T-cell (primary cell): ENCODE data around the gene GLUL. TPM values are rescaled to one million over a fixed set of nuclear protein-coding genes. Genes with fewer than 3 reads are reported as not detected.
"Not testable (repeated sequence)": the region's sequence is repeated elsewhere in the genome, so short reads cannot be mapped to it uniquely, and the experiment has no call there.

Source experiments
- ATAC-seq, 4 experiments: fragments of 200-7000 bp in 3 of 4; fragments of 150-1000 bp in 1 of 4; cut with Tn5 transposase; replicated peaks in 1 of 4; 1 replicate in 3 of 4; 2 replicates in 1 of 4; pipeline ENCODE4 v1.10.0; 2021; ENCODE audit warnings: moderate library complexity in 3 of 4, mild to moderate bottlenecking in 2 of 4, moderate number of reproducible peaks in 1 of 4
- CTCF ChIA-PET, 2 donors: fragments of 300-600 bp; sonication (Branson Sonifier 250); formaldehyde crosslinking; loops; one replicate each; lab custom pipeline; 2022; ENCODE audit warnings: antibody characterized with exemption in 2 of 2; lab: Charles Lee
- POLR2A ChIA-PET, 2 donors: fragments of 300-600 bp; sonication (Branson Sonifier 250); formaldehyde crosslinking; loops; one replicate each; lab custom pipeline; 2022; ENCODE audit warnings: antibody characterized with exemption in 2 of 2; lab: Charles Lee
- DNase-seq, 35 experiments: peaks; one replicate each; pipeline versions ENCODE4 v3.0.0 to v3.0.0-alpha.2; 2013 to 2023
- H3K27ac ChIP-seq: one replicate; pipeline ENCODE4 v1.5.1; 2013; ENCODE audit warnings: low read length
- H3K27me3 ChIP-seq, 2 experiments: replicated peaks in 1 of 2; 1 replicate in 1 of 2; 2 replicates in 1 of 2; pipeline versions ENCODE4 v1.6.1 to v1.7.0; 2013; ENCODE audit warnings: low read length in 1 of 2, mixed read lengths in 1 of 2; ENCODE audit not compliant: control insufficient read depth in 2 of 2, insufficient read depth in 2 of 2; ENCODE audit errors: extremely low read depth in 1 of 2
- H3K36me3 ChIP-seq, 2 donors: 1 replicate in 1 of 2; 2 replicates in 1 of 2; pipeline versions ENCODE4 v1.6.1 to v1.7.0; 2013; ENCODE audit warnings: low read length in 1 of 2; ENCODE audit not compliant: control insufficient read depth in 2 of 2, insufficient read depth in 1 of 2; ENCODE audit errors: extremely low read depth in 1 of 2
- H3K4me1 ChIP-seq, 2 experiments: 1 replicate in 1 of 2; 2 replicates in 1 of 2; pipeline versions ENCODE4 v1.6.1 to v1.7.0; 2013; ENCODE audit warnings: low read length in 2 of 2, mixed read lengths in 1 of 2; ENCODE audit not compliant: insufficient read depth in 2 of 2, control insufficient read depth in 1 of 2; ENCODE audit errors: extremely low read depth in 1 of 2
- H3K4me3 ChIP-seq, 2 donors: 1 replicate in 1 of 2; 2 replicates in 1 of 2; pipeline versions ENCODE4 v1.5.1 to v1.7.0; 2013; ENCODE audit warnings: mild to moderate bottlenecking in 2 of 2, low read length in 1 of 2, moderate library complexity in 1 of 2; ENCODE audit not compliant: control insufficient read depth in 1 of 2; ENCODE audit errors: extremely low read depth in 1 of 2
- H3K9me3 ChIP-seq: 2 replicates; pipeline ENCODE4 v1.7.0; 2013
- H3K27ac Mint-ChIP-seq, 2 donors: one replicate each; pipeline ENCODE4 v1.8.0; 2020 to 2021; ENCODE audit warnings: mild to moderate bottlenecking in 2 of 2, mixed read lengths in 2 of 2
- H3K27me3 Mint-ChIP-seq, 2 donors: one replicate each; pipeline ENCODE4 v1.8.0; 2021 to 2022; ENCODE audit warnings: mixed read lengths in 2 of 2
- H3K36me3 Mint-ChIP-seq: one replicate; pipeline ENCODE4 v1.8.0; 2021; ENCODE audit warnings: mixed read lengths
- H3K4me1 Mint-ChIP-seq, 3 donors: one replicate each; pipeline ENCODE4 v1.8.0; 2020 to 2022; ENCODE audit warnings: mixed read lengths in 3 of 3, mild to moderate bottlenecking in 1 of 3
- H3K4me3 Mint-ChIP-seq, 3 donors: one replicate each; pipeline ENCODE4 v1.8.0; 2020 to 2022; ENCODE audit warnings: mild to moderate bottlenecking in 3 of 3, mixed read lengths in 3 of 3, moderate library complexity in 3 of 3
- H3K9me3 Mint-ChIP-seq, 3 donors: one replicate each; pipeline ENCODE4 v1.8.0; 2020 to 2022; ENCODE audit warnings: mixed read lengths in 3 of 3
- WGBS: methylation state at CpG from one replicate; pipeline ENCODE4 v1.1.5; 2013; ENCODE audit warnings: missing lambda C conversion rate; ENCODE audit not compliant: insufficient coverage; 5-methylcytosine and 5-hydroxymethylcytosine counted together
- total RNA-seq, 35 experiments: library from RNA in 6 of 35; stranded (reverse) in 6 of 35; fragments of 120-200 nt in 1 of 35; gene quantifications; one replicate each; pipeline versions ENCODE4 v1.2.1 to v1.2.4 and lab custom pipeline; 2013 to 2026

GLUL gene
- total RNA-seq, 5 donors from 2014 or later (not counting 1 experiment from before 2014, with no cell fraction given): 49.1 to 88.7 (median 70.3) TPM

DNA sequence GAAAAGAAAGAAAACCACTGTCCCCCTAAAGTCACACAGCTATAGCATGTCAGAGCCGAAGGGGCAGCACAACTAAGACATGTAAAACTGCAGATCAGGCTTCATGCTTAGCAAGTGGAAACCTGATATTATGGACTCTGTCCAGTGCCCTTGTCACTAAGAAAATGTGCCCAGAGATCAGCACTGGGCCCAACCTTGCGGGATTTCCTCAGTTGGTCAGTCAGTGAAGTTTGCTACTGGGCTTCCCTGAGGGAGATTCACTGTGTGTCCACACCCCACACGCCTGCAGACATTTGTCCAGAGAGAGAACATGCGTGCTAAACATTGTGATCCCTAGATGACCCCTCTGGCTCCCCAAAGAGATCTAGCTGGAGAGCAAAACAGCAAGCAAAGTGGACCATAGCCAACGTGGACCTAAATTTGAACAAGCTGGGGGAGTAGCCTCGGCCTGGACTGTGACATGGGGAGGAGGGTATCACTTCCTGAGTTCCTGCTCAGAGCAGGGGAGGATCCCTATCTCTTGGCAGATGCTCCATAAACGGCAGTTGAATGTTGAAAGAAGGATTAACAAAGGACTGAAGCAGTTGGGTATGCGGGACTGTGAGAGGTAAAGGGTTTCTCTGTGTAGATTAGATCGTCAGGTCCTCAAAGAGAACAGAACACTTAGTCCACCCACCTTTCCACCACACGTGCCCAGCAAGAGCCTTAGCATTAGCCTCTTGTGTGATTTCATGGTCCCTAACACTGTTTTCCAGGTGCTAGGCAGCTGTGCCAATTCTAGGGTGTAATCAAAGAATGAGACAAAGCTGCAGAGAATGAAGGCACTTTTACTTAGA lies 53.6 kb downstream of the GLUL start:
- no peak overlapping the region for H3K27ac ChIP-seq
- DNase-seq (no peak), ATAC-seq (no peak)
- H3K4me3 ChIP-seq: no peak overlapping the region
- no peak overlapping the region for H3K27ac Mint-ChIP-seq
- no peaks in the 10 kb centered on the region for H3K36me3 ChIP-seq
- no peak overlapping the region for H3K4me3 Mint-ChIP-seq
- no peaks in the 10 kb centered on the region for H3K4me1 ChIP-seq
- 79% methylated on average over 6 of the region's 10 CpGs for WGBS
- no peaks in the 10 kb centered on the region for H3K27me3 ChIP-seq
- peaks cover 0 to 6% (median 0%) of the 10 kb centered on the region in 3 donors for H3K4me1 Mint-ChIP-seq
- no peaks in the 10 kb centered on the region for H3K36me3 Mint-ChIP-seq
- ChIA-PET POLR2A (no interaction called here), CTCF (interaction anchor here in 1 of 2 donors (0.6 kb wide), 2 partner anchors 22 to 531 kb away, joined by 4 to 8 read pairs; no protein-coding TSS in a partner anchor)
- H3K9me3 ChIP-seq: no peaks in the 10 kb centered on the region
- peaks cover 2 to 3% of the 10 kb centered on the region in 2 donors for H3K27me3 Mint-ChIP-seq
- no peaks in the 10 kb centered on the region for H3K9me3 Mint-ChIP-seq

DNA sequence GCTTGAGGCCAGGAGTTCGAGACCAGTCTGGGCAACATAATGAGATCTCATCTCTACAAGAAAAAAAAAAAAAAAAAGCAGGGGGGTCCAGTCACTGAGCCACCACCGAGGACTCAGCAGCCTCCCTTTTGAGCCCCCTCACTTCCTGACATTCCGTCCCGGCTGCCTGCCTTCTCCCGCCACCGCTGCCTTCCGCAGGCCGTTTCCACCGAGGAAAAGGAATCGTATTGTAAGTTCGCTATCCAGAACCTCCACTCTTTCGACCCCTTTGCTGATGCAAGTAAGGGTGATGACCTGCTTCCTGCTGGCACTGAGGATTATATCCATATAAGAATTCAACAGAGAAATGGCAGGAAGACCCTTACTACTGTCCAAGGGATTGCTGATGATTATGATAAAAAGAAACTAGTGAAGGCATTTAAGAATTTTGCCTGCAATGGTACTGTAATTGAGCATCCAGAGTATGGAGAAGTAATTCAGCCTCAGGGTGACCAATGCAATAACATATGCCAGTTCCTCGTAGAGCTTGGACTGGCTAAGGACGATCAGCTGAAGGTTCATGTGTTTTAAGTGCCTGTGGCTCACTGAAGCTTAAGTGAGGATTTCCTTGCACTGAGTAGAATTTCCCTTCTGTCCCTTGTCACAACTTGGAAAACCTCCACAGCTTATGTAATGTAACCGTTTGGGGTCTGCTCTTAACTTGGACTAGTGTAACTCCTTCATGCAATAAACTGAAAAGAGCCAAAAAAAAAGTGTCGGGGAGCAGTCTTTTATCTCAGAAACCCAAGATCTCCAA lies 55.6 kb downstream of the GLUL start:
- 83% methylated on average over 11 of the region's 16 CpGs for WGBS
- Histone ChIP-seq H3K36me3 (no peaks in the 10 kb centered on the region), H3K27me3 (no peaks in the 10 kb centered on the region), H3K9me3 (no peaks in the 10 kb centered on the region), H3K4me3 (no peak overlapping the region), H3K27ac (no peak overlapping the region), H3K4me1 (no peaks in the 10 kb centered on the region)
- H3K27me3 Mint-ChIP-seq: peaks cover 2 to 3% of the 10 kb centered on the region in 2 donors
- ChIA-PET CTCF (no interaction called here), POLR2A (interaction anchor here in 1 of 2 donors (0.7 kb wide), 1 partner anchor 352 kb away, joined by 13 read pairs; no protein-coding TSS in a partner anchor)
- H3K4me3 Mint-ChIP-seq: no peak overlapping the region
- no peaks in the 10 kb centered on the region for H3K9me3 Mint-ChIP-seq
- no peak overlapping the region for H3K27ac Mint-ChIP-seq
- H3K4me1 Mint-ChIP-seq: peaks cover 0 to 6% (median 0%) of the 10 kb centered on the region in 3 donors
- H3K36me3 Mint-ChIP-seq: no peaks in the 10 kb centered on the region
- ATAC-seq (no peak), DNase-seq (no peak)

DNA sequence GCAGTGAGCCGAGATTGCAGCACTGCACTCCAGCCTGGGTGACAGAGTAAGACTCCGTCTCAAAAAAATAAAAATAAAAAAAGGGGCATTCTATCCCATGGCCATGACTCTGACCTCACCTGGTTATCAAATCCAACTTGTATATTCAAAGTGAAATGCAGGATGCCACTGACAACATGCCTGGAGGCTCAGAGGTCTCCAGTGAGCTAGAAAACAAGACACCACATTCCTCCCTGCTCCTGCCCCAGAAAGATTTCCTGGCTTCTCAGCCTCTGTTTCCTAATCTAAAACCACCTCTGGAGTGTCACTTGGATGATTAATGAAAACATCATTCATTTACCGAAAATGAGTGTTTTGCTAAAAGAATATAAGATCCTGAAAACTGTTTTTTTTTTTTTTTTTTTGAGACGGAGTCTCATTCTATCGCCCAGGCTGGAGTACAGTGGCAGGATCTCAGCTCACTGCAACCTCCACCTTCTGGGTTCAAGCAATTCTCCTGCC lies 58.5 kb downstream of the GLUL start:
- H3K9me3 Mint-ChIP-seq, H3K36me3 ChIP-seq, POLR2A ChIA-PET, H3K4me3 Mint-ChIP-seq, H3K9me3 ChIP-seq, H3K4me3 ChIP-seq, ATAC-seq, H3K4me1 Mint-ChIP-seq, H3K27me3 Mint-ChIP-seq, DNase-seq, H3K4me1 ChIP-seq, CTCF ChIA-PET, H3K27ac Mint-ChIP-seq, H3K27ac ChIP-seq, H3K36me3 Mint-ChIP-seq, H3K27me3 ChIP-seq: not testable (repeated sequence)
- no CpG with 5 or more reads among the region's 5 CpGs for WGBS

DNA sequence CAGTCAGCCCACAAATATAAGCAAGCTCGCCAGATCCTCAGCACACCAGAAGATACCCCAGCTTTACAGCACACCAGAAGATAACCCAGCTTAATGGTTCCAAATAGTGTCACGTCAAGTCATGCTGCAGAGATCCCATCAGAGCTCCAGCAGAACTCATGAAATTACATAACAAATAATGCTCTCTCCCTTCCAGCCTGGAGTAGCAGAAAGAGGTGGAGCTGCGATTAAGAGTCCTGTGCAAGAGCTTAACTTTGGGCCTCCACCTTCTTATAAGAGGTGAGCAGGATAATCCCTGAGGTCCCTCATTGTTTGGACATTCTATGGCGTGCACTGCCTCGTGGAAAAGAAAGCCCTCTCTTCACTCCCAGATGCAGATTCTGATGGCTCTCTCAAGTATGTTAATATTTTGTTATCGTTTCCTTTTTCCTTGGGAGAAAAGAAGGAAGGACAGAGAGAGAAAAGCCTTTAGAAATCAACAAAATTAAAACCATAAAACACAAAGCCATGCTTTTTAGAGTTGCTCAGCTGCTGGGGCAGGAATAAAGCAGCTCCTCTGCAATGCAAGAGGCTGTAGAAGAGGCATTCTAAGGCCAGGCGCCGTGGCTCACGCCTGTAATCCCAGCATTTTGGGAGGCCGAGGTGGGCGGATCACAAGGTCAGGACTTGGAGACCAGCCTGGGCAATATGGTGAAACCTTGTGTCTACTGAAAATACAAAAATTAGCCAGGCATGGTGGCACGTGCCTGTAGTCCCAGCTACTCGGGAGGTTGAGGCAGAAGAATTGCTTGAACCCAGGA lies 59.1 kb downstream of the GLUL start:
- no peak overlapping the region for H3K4me3 Mint-ChIP-seq
- H3K36me3 ChIP-seq: no peaks in the 10 kb centered on the region
- no peaks in the 10 kb centered on the region for H3K36me3 Mint-ChIP-seq
- DNase-seq (no peak), ATAC-seq (no peak)
- H3K4me1 Mint-ChIP-seq: no peaks in the 10 kb centered on the region
- H3K27me3 Mint-ChIP-seq: peaks cover 2 to 3% of the 10 kb centered on the region in 2 donors
- H3K4me3 ChIP-seq: no peak overlapping the region
- H3K27me3 ChIP-seq: no peaks in the 10 kb centered on the region
- H3K27ac ChIP-seq: no peak overlapping the region
- no peaks in the 10 kb centered on the region for H3K9me3 Mint-ChIP-seq
- H3K27ac Mint-ChIP-seq: no peak overlapping the region
- ChIA-PET CTCF (no interaction called here), POLR2A (interaction anchor here in 1 of 2 donors (0.6 kb wide), 1 partner anchor 46 kb away, joined by 4 read pairs; no protein-coding TSS in a partner anchor)
- WGBS: 88% methylated on average over 8 of the region's 13 CpGs
- no peaks in the 10 kb centered on the region for H3K9me3 ChIP-seq
- no peaks in the 10 kb centered on the region for H3K4me1 ChIP-seq

Other genes starting within 250 kb of the GLUL start
- gene TEDDM1, start 8.9 kb upstream of the GLUL start, total RNA-seq: not detected
- not detected for gene RGSL1, start 58.4 kb upstream of the GLUL start, total RNA-seq
- gene RNASEL, start 197.5 kb upstream of the GLUL start, total RNA-seq: 10 to 100 TPM; 10.5 to 20.8 (median 18.7) TPM
- gene RGS16, start 212.6 kb upstream of the GLUL start, total RNA-seq: 10 to 100 TPM in 1 of 5 donors, 1 to 10 TPM in 4; 2.9 to 15.6 (median 4.6) TPM